PC-3 (cell line): ENCODE results near the gene CASZ1. TPM values are rescaled to one million over a fixed set of nuclear protein-coding genes. Genes with fewer than 3 reads are reported as not detected.

Source experiments
- ATAC-seq: fragments of 200-7000 bp; cut with Tn5 transposase; 2 replicates; pipeline ENCODE4 v1.9.1; 2020; ENCODE audit warnings: mild to moderate bottlenecking, moderate library complexity
- BruUV-seq: library from RNA; stranded (reverse); fragments of 400-500 nt; replicated peaks from 2 replicates; lab custom pipeline; 2021; lab: Mats Ljungman, UMichigan
- CTCF ChIA-PET: fragments of 300-600 bp; sonication (Branson Sonifier 250); formaldehyde crosslinking; loops from one replicate; lab custom pipeline; 2022; ENCODE audit warnings: antibody characterized with exemption; lab: Charles Lee
- POLR2A ChIA-PET: fragments of 300-600 bp; sonication (Branson Sonifier 250); formaldehyde crosslinking; loops from one replicate; lab custom pipeline; 2022; ENCODE audit warnings: antibody characterized with exemption; ENCODE audit not compliant: unreplicated experiment; lab: Charles Lee
- DNase-seq: peaks from one replicate; pipeline ENCODE4 v3.0.0-alpha.2; 2015
- H2AFZ ChIP-seq: fragments of 300-600 bp; sonication (generic); 2 replicates; pipeline ENCODE4 v1.6.0; 2016; ENCODE audit warnings: antibody characterized with exemption, low read length
- H3F3A ChIP-seq: fragments of 300-600 bp; sonication (generic); one replicate; pipeline ENCODE4 v1.6.0; 2017; ENCODE audit warnings: antibody characterized with exemption, low read length, control low read depth, mild to moderate bottlenecking; ENCODE audit not compliant: unreplicated experiment
- H3K27ac ChIP-seq: fragments of 300-600 bp; sonication (generic); 2 replicates; pipeline ENCODE4 v1.5.1; 2016; ENCODE audit warnings: mild to moderate bottlenecking, low read length
- H3K27me3 ChIP-seq: fragments of 300-600 bp; sonication (generic); 2 replicates; pipeline ENCODE4 v1.6.1; 2016; ENCODE audit warnings: low read length, mixed read lengths
- H3K36me3 ChIP-seq: fragments of 300-600 bp; sonication (generic); 2 replicates; pipeline ENCODE4 v1.6.1; 2016; ENCODE audit warnings: low read depth, mixed run types, low read length, mixed read lengths
- H3K4me1 ChIP-seq: fragments of 300-600 bp; sonication (generic); 2 replicates; pipeline ENCODE4 v1.5.1; 2016; ENCODE audit warnings: low read length; ENCODE audit not compliant: insufficient read depth
- H3K4me2 ChIP-seq: fragments of 300-600 bp; sonication (generic); 2 replicates; pipeline ENCODE4 v1.6.0; 2016; ENCODE audit warnings: low read length
- H3K4me3 ChIP-seq: fragments of 300-600 bp; sonication (generic); 2 replicates; pipeline ENCODE4 v1.5.1; 2016; ENCODE audit warnings: mild to moderate bottlenecking, low read length, mixed read lengths
- H3K79me2 ChIP-seq: fragments of 300-600 bp; sonication (generic); 2 replicates; pipeline ENCODE4 v1.6.1; 2017; ENCODE audit warnings: low read length, mixed read lengths
- H3K9ac ChIP-seq: fragments of 300-600 bp; sonication (generic); 2 replicates; pipeline ENCODE4 v1.6.0; 2016; ENCODE audit warnings: mild to moderate bottlenecking, low read length
- H3K9me2 ChIP-seq: fragments of 300-600 bp; sonication (generic); replicated peaks from 2 replicates; pipeline ENCODE4 v1.6.1; 2016; ENCODE audit warnings: mixed run types, low read length, mixed read lengths
- H3K9me3 ChIP-seq: fragments of 300-600 bp; sonication (generic); 2 replicates; pipeline ENCODE4 v1.6.1; 2016; ENCODE audit warnings: low read length, mixed read lengths
- H4K20me1 ChIP-seq: fragments of 300-600 bp; sonication (generic); 2 replicates; pipeline ENCODE4 v1.6.1; 2016; ENCODE audit warnings: low read length, mixed read lengths
- CTCF ChIP-seq: fragments of 300-600 bp; sonication (generic); conservative IDR thresholded peaks from 2 replicates; pipeline ENCODE4 v1.5.1; 2017; ENCODE audit warnings: antibody characterized with exemption, low read depth, mild to moderate bottlenecking, low read length
- EZH2 ChIP-seq: fragments of 300-600 bp; sonication (generic); IDR thresholded peaks from one replicate; pipeline ENCODE4 v1.6.1; 2017; ENCODE audit warnings: antibody characterized with exemption, mild to moderate bottlenecking, low read length; ENCODE audit not compliant: unreplicated experiment
- EZH2phosphoT487 ChIP-seq: fragments of 300-600 bp; sonication (generic); IDR thresholded peaks from 2 replicates; pipeline ENCODE4 v1.6.1; 2018; ENCODE audit warnings: mild to moderate bottlenecking, antibody characterized with exemption, low read length, borderline replicate concordance
- intact Hi-C: fragments of 100-400 bp; cut with micrococcal nuclease; formaldehyde crosslinking; loops from 2 replicates; pipeline ENCODE4 v1.9.0; 2023
- total RNA-seq: library from RNA; depleted of rRNA; stranded (reverse); fragments of >200 nt; gene quantifications from 2 replicates; pipeline ENCODE4 v1.2.3, GENCODE V29; 2014

The CASZ1 gene
- total RNA-seq, 1 experiment from 2014 or later, result 12.8 TPM

- Histone ChIP-seq H3K9ac (no peak overlapping the region), H3K27ac (no peak overlapping the region), H3F3A (no peaks in the 10 kb centered on the region), H3K79me2 (no peaks in the 10 kb centered on the region), H3K27me3 (no peaks in the 10 kb centered on the region), H3K9me3 (no peaks in the 10 kb centered on the region), H3K9me2 (no peaks in the 10 kb centered on the region), H3K4me3 (no peak overlapping the region), H3K4me1 (no peaks in the 10 kb centered on the region), H2AFZ (no peak overlapping the region), H3K36me3 (no peaks in the 10 kb centered on the region), H3K4me2 (no peak overlapping the region), H4K20me1 (no peaks in the 10 kb centered on the region)
- intact Hi-C loops, result no loop called here
- DNase-seq (no peak), ATAC-seq (no peak)
- CTCF ChIA-PET, result no interaction called here
- POLR2A ChIA-PET, result no interaction called here
- BruUV-seq, result no TSS peak
- TF ChIP-seq CTCF, result no peak
- TF ChIP-seq EZH2, result no peak
- TF ChIP-seq EZH2phosphoT487, result no peak
These were observed 17.9 kb upstream of the CASZ1 start for GRCh38 chr1:10814312-10814711.

- Histone ChIP-seq H3K4me1 (no peaks in the 10 kb centered on the region), H3K4me3 (no peak overlapping the region), H3K9me3 (no peaks in the 10 kb centered on the region), H3K9ac (no peak overlapping the region), H3K27ac (no peak overlapping the region), H2AFZ (no peak overlapping the region), H4K20me1 (no peaks in the 10 kb centered on the region), H3K27me3 (no peaks in the 10 kb centered on the region), H3K9me2 (no peaks in the 10 kb centered on the region), H3K4me2 (no peak overlapping the region), H3K36me3 (no peaks in the 10 kb centered on the region), H3K79me2 (no peaks in the 10 kb centered on the region), H3F3A (no peaks in the 10 kb centered on the region)
- no peak for ATAC-seq
- BruUV-seq, result no TSS peak
- no peak for TF ChIP-seq EZH2
- no peak for TF ChIP-seq CTCF
- TF ChIP-seq EZH2phosphoT487, result no peak
- ChIA-PET CTCF (no interaction called here), POLR2A (no interaction called here)
- no peak for DNase-seq
- intact Hi-C loops, result no loop called here
These were observed 17.4 kb upstream of the CASZ1 start for GRCh38 chr1:10813799-10814198.

GRCh38 chr1:10812387-10812915, 16.0 kb upstream of the CASZ1 start:
- Histone ChIP-seq H2AFZ (no peak overlapping the region), H3K9me2 (no peaks in the 10 kb centered on the region), H3K27ac (no peak overlapping the region), H3F3A (no peaks in the 10 kb centered on the region), H3K9ac (no peak overlapping the region), H3K4me3 (no peak overlapping the region), H3K9me3 (no peaks in the 10 kb centered on the region), H4K20me1 (no peaks in the 10 kb centered on the region), H3K4me2 (no peak overlapping the region), H3K4me1 (no peaks in the 10 kb centered on the region), H3K79me2 (no peaks in the 10 kb centered on the region), H3K27me3 (peaks cover 11% of the 10 kb centered on the region; the same call in 1 of the 2 replicates), H3K36me3 (no peaks in the 10 kb centered on the region)
- ChIA-PET POLR2A (no interaction called here), CTCF (no interaction called here)
- ATAC-seq (no peak), DNase-seq (no peak)
- TF ChIP-seq EZH2phosphoT487, result no peak
- no peak for TF ChIP-seq EZH2
- no peak for TF ChIP-seq CTCF
- intact Hi-C loops, result no loop called here
- no TSS peak for BruUV-seq
